GM21717 (cell line): ENCODE measurements around the gene PLEKHA1.

Source experiments
- ATAC-seq: cut with Tn5 transposase; IDR thresholded peaks from one replicate; pipeline ENCODE4 v1.9.1; 2021; ENCODE audit warnings: mild to moderate bottlenecking, moderate library complexity; ENCODE audit not compliant: unreplicated experiment

Gene PLEKHA1

DNA sequence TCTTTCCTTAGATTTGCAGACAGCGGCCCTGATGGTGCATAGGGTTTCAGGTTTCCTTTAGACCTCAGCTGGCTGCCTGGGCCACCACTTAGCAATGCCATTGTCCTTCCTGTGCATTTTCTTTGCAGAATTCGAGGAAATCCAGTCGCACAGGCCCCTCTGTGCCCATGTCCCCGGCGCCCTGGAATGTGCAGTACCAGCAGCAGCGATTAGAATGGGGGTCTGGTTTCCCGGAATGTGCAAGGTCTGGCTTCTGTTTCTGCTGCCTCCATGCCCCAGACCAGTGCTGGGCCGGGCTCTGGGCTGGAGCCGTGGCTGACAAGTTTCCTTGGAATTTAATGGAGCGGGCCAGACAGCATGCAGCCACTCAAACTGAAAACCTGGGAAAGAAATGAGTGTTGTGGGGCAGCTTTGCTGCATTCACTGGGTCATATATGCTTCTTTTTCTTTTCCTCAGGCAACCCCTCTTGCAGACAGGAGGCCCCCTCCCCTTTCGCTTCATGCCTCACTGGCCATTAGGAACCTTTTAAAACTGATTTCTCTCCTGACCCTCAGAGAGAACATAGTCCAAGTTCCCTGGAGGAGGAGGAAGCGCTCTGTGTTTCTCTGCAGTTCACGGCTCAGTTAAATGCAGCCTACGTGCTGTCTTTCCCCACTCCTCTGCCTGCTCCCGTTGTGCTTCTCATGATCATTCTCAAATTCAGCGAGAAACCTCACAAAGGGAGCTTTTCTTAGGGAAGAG is 101.3 kb downstream of the PLEKHA1 start:
- no peak for ATAC-seq

- ATAC-seq, result no peak
Measured at GRCh38 chr10:122476333-122476695, 101.8 kb downstream of the PLEKHA1 start.

DNA sequence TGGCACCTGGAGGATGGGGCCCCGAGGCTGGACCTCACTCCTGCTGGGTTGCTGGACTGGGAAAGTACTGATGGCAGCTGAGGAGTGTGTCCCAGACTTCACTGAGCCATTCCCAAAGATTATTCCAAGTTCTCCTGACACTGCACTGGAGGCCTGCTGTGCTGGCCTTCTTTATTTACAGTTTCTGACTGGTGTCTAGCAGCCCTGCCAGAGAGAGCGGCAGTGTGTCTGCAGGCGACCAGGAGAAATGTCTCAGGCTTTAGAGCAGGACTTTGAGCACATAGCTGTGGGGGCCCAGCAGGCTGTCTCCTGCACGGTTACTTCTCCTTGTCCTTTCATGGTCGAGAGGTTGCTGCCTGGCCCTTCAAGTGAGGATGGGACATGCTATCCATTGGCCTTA is 102.9 kb downstream of the PLEKHA1 start:
- ATAC-seq, result no peak

DNA sequence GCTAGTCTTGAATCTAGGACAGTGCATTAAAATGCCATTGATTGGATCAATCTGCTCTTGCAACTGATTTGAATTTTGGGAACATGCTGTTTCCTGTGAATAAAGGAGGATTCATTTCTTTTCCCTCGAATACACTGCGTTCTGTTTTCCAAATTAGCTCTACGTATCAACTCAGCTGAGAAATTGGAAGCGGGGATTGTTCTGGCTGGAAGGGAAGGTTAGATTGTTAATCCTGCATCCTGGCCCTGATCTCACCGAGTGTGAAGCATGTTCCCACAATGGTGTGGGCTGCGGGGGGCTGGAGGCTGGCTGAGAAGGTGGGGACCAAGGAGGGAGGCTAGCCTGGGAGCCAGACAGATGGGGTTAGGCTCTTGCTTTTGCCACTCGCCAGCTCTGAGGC is 104.5 kb downstream of the PLEKHA1 start:
- ATAC-seq, result no peak

GRCh38 chr10:122480146-122480833 is 105.8 kb downstream of the PLEKHA1 start:
- ATAC-seq, result no peak

- no peak for ATAC-seq
Measured at GRCh38 chr10:122481296-122482056, 107.0 kb downstream of the PLEKHA1 start.
